Caco-2 (cell line): ENCODE results near the gene GLMP. TPM values are rescaled to one million over a fixed set of nuclear protein-coding genes. Genes with fewer than 3 reads are reported as not detected.

Experiments used
- BruUV-seq: library from RNA; stranded (reverse); fragments of 400-500 nt; replicated peaks from 2 replicates; lab custom pipeline; 2021; lab: Mats Ljungman, UMichigan
- CTCF ChIA-PET: fragments of 300-600 bp; sonication (Branson Sonifier 250); formaldehyde crosslinking; loops from one replicate; lab custom pipeline; 2022; ENCODE audit warnings: antibody characterized with exemption; lab: Charles Lee
- POLR2A ChIA-PET: fragments of 300-600 bp; sonication (Branson Sonifier 250); formaldehyde crosslinking; loops from one replicate; lab custom pipeline; 2022; ENCODE audit warnings: antibody characterized with exemption; lab: Charles Lee
- DNase-seq, 2 experiments: peaks; one replicate each; pipeline versions ENCODE4 v3.0.0 to v3.0.0-alpha.2; 2020 to 2022
- H3K27me3 ChIP-seq: replicated peaks from 2 replicates; pipeline ENCODE4 v1.6.0; 2011; ENCODE audit warnings: low read length; ENCODE audit not compliant: control insufficient read depth, insufficient read depth
- H3K36me3 ChIP-seq: 2 replicates; pipeline ENCODE4 v1.5.1; 2011; ENCODE audit warnings: low read length; ENCODE audit not compliant: control insufficient read depth, insufficient read depth
- H3K4me1 ChIP-seq: fragments of 250-450 bp; sonication (Bioruptor Pico); 2 replicates; pipeline ENCODE4 v1.5.1; 2020; ENCODE audit warnings: mild to moderate bottlenecking
- H3K4me3 ChIP-seq: 2 replicates; pipeline ENCODE4 v1.5.1; 2011; ENCODE audit warnings: low read depth, mild to moderate bottlenecking, control low read depth, low read length
- H3K9me3 ChIP-seq: fragments of 250-450 bp; sonication (Bioruptor Pico); 2 replicates; pipeline ENCODE4 v1.5.1; 2020; ENCODE audit warnings: mild to moderate bottlenecking, moderate library complexity
- H3K27ac Mint-ChIP-seq: one replicate; pipeline ENCODE4 v1.8.0; 2022; ENCODE audit warnings: mixed read lengths; ENCODE audit not compliant: unreplicated experiment
- H3K27me3 Mint-ChIP-seq: one replicate; pipeline ENCODE4 v1.8.0; 2022; ENCODE audit warnings: mixed read lengths; ENCODE audit not compliant: insufficient read depth, unreplicated experiment
- H3K36me3 Mint-ChIP-seq: one replicate; pipeline ENCODE4 v1.8.0; 2022; ENCODE audit warnings: mild to moderate bottlenecking, mixed read lengths; ENCODE audit not compliant: insufficient read depth, unreplicated experiment
- H3K4me1 Mint-ChIP-seq: one replicate; pipeline ENCODE4 v1.8.0; 2022; ENCODE audit warnings: low read depth, mixed read lengths; ENCODE audit not compliant: unreplicated experiment
- H3K4me3 Mint-ChIP-seq: one replicate; pipeline ENCODE4 v1.8.0; 2022; ENCODE audit warnings: mild to moderate bottlenecking, moderate library complexity, mixed read lengths; ENCODE audit not compliant: unreplicated experiment
- H3K9me3 Mint-ChIP-seq: one replicate; pipeline ENCODE4 v1.8.0; 2022; ENCODE audit warnings: mixed read lengths; ENCODE audit not compliant: unreplicated experiment
- CTCF ChIP-seq, 2 experiments: fragments of 200-600 bp in 1 of 2; IDR thresholded peaks; 1 replicate in 1 of 2; 2 replicates in 1 of 2; pipeline versions ENCODE4 v1.5.1 to v1.8.0; 2011 to 2022; ENCODE audit warnings: antibody characterized with exemption in 1 of 2, control low read depth in 1 of 2, inconsistent platforms in 1 of 2, low read depth in 1 of 2, low read length in 1 of 2, mild to moderate bottlenecking in 1 of 2, moderate library complexity in 1 of 2; ENCODE audit not compliant: insufficient read depth in 1 of 2, severe bottlenecking in 1 of 2, unreplicated experiment in 1 of 2
- intact Hi-C: fragments of 100-400 bp; cut with micrococcal nuclease; formaldehyde crosslinking; loops from one replicate; pipeline ENCODE4 v1.10.0; 2022; ENCODE audit not compliant: unreplicated experiment
- total RNA-seq: library from RNA; stranded (reverse); gene quantifications from 2 replicates; pipeline ENCODE4 v1.2.3, GENCODE V29; 2022

GLMP gene
- total RNA-seq, 1 experiment from 2014 or later = 63.9 TPM

- BruUV-seq = no TSS peak
- CTCF ChIA-PET = interaction anchor here (0.6 to 1.8 kb wide), 4 partner anchors 107 to 1475 kb away, joined by 3 to 7 read pairs (median 3); no protein-coding TSS in a partner anchor
- DNase-seq = peak; percentile 99 to 100
- peak within 1 kb of the TSS; percentile 97 for H3K4me3 Mint-ChIP-seq
- H3K27ac Mint-ChIP-seq = peak within 1 kb of the TSS; percentile 75
- Histone ChIP-seq H3K27me3 (no peaks in the 10 kb centered on the region), H3K36me3 (peaks cover 2% of the 10 kb centered on the region; the same call in 1 of the 2 replicates), H3K4me1 (no peaks in the 10 kb centered on the region), H3K4me3 (peak within 1 kb of the TSS; percentile 90), H3K9me3 (no peaks in the 10 kb centered on the region)
- POLR2A ChIA-PET = interaction anchor here (0.5 to 1.0 kb wide), 3 partner anchors 56 to 214 kb away, joined by 3 to 6 read pairs (median 3); partner anchors contain the start of gene SMG5
- no peaks in the 10 kb centered on the region for H3K4me1 Mint-ChIP-seq
- TF ChIP-seq CTCF (IDR thresholded peaks at IDR 0.05; ENCODE audit: insufficient read depth in 1 of 2, low read depth in 1 of 2, low read length in 1 of 2, severe bottlenecking in 1 of 2, unreplicated experiment in 1 of 2) = no peak
- no peaks in the 10 kb centered on the region for H3K9me3 Mint-ChIP-seq
- H3K27me3 Mint-ChIP-seq = no peaks in the 10 kb centered on the region
- peaks cover 55% of the 10 kb centered on the region for H3K36me3 Mint-ChIP-seq
- intact Hi-C loops = loop anchor here (1.0 kb wide), 2 partner anchors 19 to 56 kb away; partner anchors contain the start of gene SMG5
Measured at GRCh38 chr1:156338180-156338976, 42.9 kb upstream of the GLMP start, which contains the start of the genes CCT3 and TSACC. CCT3 (minus strand) TSS chr1:156338292; CDS start chr1:156338184, 108 bp downstream. TSACC (plus strand) TSS chr1:156338526; CDS start chr1:156339758, 1,232 bp downstream.

GRCh38 chr1:156337888-156338179 lies 42.4 kb upstream of the GLMP start:
- TF ChIP-seq CTCF (IDR thresholded peaks at IDR 0.05; ENCODE audit: insufficient read depth in 1 of 2, low read depth in 1 of 2, low read length in 1 of 2, severe bottlenecking in 1 of 2, unreplicated experiment in 1 of 2) = no peak
- BruUV-seq = no TSS peak
- peak overlapping the region; percentile 90 for H3K4me3 ChIP-seq
- Mint-ChIP-seq H3K4me3 (peak overlapping the region; percentile 97), H3K4me1 (no peaks in the 10 kb centered on the region), H3K9me3 (no peaks in the 10 kb centered on the region), H3K27me3 (no peaks in the 10 kb centered on the region), H3K36me3 (peaks cover 59% of the 10 kb centered on the region), H3K27ac (peak overlapping the region; percentile 75)
- no peaks in the 10 kb centered on the region for H3K27me3 ChIP-seq
- intact Hi-C loops = loop anchor here (1.0 kb wide), 2 partner anchors 19 to 56 kb away; partner anchors contain the start of gene SMG5
- no peaks in the 10 kb centered on the region for H3K9me3 ChIP-seq
- no peak for DNase-seq
- peaks cover 2% of the 10 kb centered on the region; the same call in 1 of the 2 replicates for H3K36me3 ChIP-seq
- ChIA-PET POLR2A (interaction anchor here (0.5 to 1.0 kb wide), 4 partner anchors 55 to 225 kb away, joined by 3 to 6 read pairs (median 3); partner anchors contain the start of gene SMG5), CTCF (interaction anchor here (0.6 to 1.8 kb wide), 4 partner anchors 108 to 1474 kb away, joined by 3 to 7 read pairs (median 3); no protein-coding TSS in a partner anchor)
- H3K4me1 ChIP-seq = no peaks in the 10 kb centered on the region
